ENCODE data around the gene ADGRG4.
A peak's percentile ranks its signal among the peaks of the same experiment; 100 is the strongest.

The ADGRG4 gene

DNA sequence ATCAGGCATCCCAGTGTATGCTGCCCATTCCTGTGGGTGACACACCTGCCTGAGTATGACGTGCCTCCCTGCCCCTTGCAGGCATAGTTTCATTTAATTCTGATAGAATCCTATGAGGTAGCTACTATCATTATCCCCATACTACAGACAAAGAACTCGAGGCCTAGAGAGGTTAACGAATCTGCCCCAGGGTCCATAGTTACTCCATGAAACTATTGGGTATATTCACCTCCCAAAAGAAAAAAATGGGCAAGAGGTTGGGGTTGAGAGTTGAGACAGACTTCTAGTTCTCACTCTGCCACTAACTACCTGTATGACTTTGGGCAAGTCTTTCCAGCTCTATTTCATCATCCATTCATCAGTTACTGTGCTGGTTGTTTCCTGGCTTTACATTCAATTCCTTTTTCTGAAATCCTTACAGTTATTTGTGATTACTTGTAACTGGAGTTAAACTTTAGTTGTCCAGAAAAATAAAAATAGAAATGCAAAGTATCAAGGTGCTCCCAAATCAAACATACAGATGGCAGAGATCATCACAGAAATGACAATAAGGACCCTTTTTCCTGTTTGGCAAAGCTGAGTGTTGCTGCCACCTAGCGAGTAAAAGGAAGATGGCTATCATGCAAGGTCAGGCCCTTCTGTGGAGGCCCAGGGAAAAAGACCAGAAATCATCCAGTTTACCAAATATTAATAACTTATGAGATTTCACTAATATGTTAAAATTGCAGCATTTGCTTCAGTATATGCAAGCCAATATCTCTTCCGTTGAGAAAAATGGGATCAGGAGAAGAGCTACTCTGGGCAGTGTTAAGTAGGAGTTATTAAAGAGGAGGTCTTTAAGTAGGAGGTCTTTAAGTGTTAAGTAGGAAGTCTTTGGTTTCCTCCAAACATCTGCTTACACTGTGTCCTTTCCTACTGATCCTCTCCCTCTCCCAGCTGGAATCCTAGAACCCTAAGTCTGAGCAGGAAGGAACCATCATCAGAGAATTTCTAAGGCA lies 32.4 kb upstream of the ADGRG4 start:
- Histone ChIP-seq H3K36me3 (replicated peaks) (no peaks in the 10 kb centered on the region), H3K4me3 (ENCODE audit: low read depth, low read length) (no peak overlapping the region), H3K27me3 (replicated peaks) (no peaks in the 10 kb centered on the region), H3K27ac (no peak overlapping the region)
- DNase-seq = no peak
- TF ChIP-seq, protein P1, sequence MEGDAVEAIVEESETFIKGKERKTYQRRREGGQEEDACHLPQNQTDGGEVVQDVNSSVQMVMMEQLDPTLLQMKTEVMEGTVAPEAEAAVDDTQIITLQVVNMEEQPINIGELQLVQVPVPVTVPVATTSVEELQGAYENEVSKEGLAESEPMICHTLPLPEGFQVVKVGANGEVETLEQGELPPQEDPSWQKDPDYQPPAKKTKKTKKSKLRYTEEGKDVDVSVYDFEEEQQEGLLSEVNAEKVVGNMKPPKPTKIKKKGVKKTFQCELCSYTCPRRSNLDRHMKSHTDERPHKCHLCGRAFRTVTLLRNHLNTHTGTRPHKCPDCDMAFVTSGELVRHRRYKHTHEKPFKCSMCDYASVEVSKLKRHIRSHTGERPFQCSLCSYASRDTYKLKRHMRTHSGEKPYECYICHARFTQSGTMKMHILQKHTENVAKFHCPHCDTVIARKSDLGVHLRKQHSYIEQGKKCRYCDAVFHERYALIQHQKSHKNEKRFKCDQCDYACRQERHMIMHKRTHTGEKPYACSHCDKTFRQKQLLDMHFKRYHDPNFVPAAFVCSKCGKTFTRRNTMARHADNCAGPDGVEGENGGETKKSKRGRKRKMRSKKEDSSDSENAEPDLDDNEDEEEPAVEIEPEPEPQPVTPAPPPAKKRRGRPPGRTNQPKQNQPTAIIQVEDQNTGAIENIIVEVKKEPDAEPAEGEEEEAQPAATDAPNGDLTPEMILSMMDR (IDR thresholded peaks at IDR 0.05; ENCODE audit: low read depth, low read length, missing control alignments) = peak; percentile 84
- in situ Hi-C loops (cut with HindIII; ENCODE audit: low pct_ligation_motif_present, low sequenced_read_pairs) = no loop called here

- DNase-seq = no peak
- Histone ChIP-seq H3K4me3 (ENCODE audit: low read depth, low read length) (no peak overlapping the region), H3K27me3 (replicated peaks) (no peaks in the 10 kb centered on the region), H3K27ac (no peak overlapping the region), H3K36me3 (replicated peaks) (no peaks in the 10 kb centered on the region)
- in situ Hi-C loops (cut with HindIII; ENCODE audit: low pct_ligation_motif_present, low sequenced_read_pairs) = no loop called here
- TF ChIP-seq, protein P1 (IDR thresholded peaks at IDR 0.05; ENCODE audit: low read depth, low read length, missing control alignments) = no peak
Measured at GRCh38 chrX:136269921-136270320, 30.8 kb upstream of the ADGRG4 start.

DNA sequence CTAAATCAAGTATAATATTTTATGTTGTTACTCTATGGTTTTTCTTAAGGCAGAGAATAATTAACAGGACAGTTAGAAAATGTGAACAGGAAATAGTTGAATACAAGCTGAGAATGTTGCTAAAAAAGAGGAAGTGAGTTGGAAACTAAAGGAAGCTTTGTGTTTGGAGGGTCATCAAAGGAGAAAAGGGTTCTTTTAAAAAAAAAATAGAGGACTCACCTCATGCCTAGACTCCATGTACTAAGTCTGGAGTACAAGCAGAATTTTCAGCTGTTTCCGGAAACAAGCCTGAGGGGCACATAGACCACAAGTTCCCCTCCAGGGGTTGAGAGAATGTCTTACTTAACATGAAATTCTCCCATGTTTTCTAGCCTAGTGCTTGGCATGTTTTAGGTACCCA lies 29.5 kb upstream of the ADGRG4 start:
- DNase-seq = no peak
- no peaks in the 10 kb centered on the region for H3K27me3 ChIP-seq (replicated peaks)
- H3K4me3 ChIP-seq (ENCODE audit: low read depth, low read length) = no peak overlapping the region
- H3K36me3 ChIP-seq (replicated peaks) = no peaks in the 10 kb centered on the region
- in situ Hi-C loops (cut with HindIII; ENCODE audit: low pct_ligation_motif_present, low sequenced_read_pairs) = no loop called here
- TF ChIP-seq, protein P1 (IDR thresholded peaks at IDR 0.05; ENCODE audit: low read depth, low read length, missing control alignments) = no peak
- no peak overlapping the region for H3K27ac ChIP-seq

- in situ Hi-C loops (cut with HindIII; ENCODE audit: low pct_ligation_motif_present, low sequenced_read_pairs) = no loop called here
- DNase-seq = no peak
- no peak overlapping the region for H3K27ac ChIP-seq
Measured at GRCh38 chrX:136272325-136272724, 28.4 kb upstream of the ADGRG4 start.

DNA sequence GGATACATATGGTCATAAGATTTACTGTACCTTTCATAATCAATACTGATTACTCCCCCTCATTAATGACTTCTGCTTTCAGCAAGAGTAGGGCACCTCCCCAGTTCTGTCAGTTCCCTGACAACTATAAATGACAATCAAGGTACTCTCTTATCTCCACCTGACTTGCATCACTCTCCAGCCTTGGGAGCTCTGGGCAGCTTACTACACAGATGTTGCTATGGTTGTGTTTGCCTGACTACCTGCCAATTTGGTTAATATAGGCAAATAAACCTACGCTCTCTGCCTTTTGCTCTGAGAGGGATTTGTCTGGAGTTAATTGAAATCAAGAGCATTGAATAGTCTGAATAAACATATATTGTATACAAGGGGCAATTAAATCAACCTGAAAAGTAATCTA lies 26.8 kb upstream of the ADGRG4 start:
- in situ Hi-C loops (cut with HindIII; ENCODE audit: low pct_ligation_motif_present, low sequenced_read_pairs) = no loop called here
- H3K27ac ChIP-seq = no peak overlapping the region

More at GRCh38 chrX:136272325-136272724, 28.4 kb upstream of the ADGRG4 start:
- TF ChIP-seq, protein P1 (IDR thresholded peaks at IDR 0.05; ENCODE audit: low read depth, low read length, missing control alignments) = peak; percentile 16
- Histone ChIP-seq H3K27me3 (replicated peaks) (no peaks in the 10 kb centered on the region), H3K4me3 (ENCODE audit: low read depth, low read length) (no peak overlapping the region), H3K36me3 (replicated peaks) (no peaks in the 10 kb centered on the region)

More for the DNA sequence above, 26.8 kb upstream of the ADGRG4 start:
- no peaks in the 10 kb centered on the region for H3K36me3 ChIP-seq (replicated peaks)
- DNase-seq = no peak
- no peaks in the 10 kb centered on the region for H3K27me3 ChIP-seq (replicated peaks)
- TF ChIP-seq, protein P1 (IDR thresholded peaks at IDR 0.05; ENCODE audit: low read depth, low read length, missing control alignments) = no peak
- no peak overlapping the region for H3K4me3 ChIP-seq (ENCODE audit: low read depth, low read length)
